HepG2 (cell line): Measurements from ENCODE around the gene PSKH1. TPM values are rescaled to one million over a fixed set of nuclear protein-coding genes. Genes with fewer than 3 reads are reported as not detected.
A peak's percentile ranks its signal among the peaks of the same experiment; 100 is the strongest.

Experiments
- CHD2 ChIP-seq: IDR thresholded peaks from 2 replicates; pipeline ENCODE4 v1.6.1; 2011; ENCODE audit warnings: low read depth, low read length, improper control_type of control experiment
- DMTF1 ChIP-seq: sonication (generic); formaldehyde crosslinking; IDR thresholded peaks from 2 replicates; pipeline ENCODE4 v1.4.0; 2020; ENCODE audit warnings: mild to moderate bottlenecking, missing genetic modification reagents
- DNMT1 ChIP-seq: sonication (generic); formaldehyde crosslinking; IDR thresholded peaks from 2 replicates; pipeline ENCODE4 v1.5.1; 2020; ENCODE audit warnings: mild to moderate bottlenecking, missing genetic modification reagents
- DRAP1 ChIP-seq: IDR thresholded peaks from 2 replicates; pipeline ENCODE4 v1.6.1; 2016; ENCODE audit warnings: missing genetic modification reagents, missing compliant biosample characterization
- HDAC1 ChIP-seq: sonication (generic); formaldehyde crosslinking; IDR thresholded peaks from 2 replicates; pipeline ENCODE4 v1.5.1; 2020; ENCODE audit warnings: mild to moderate bottlenecking, missing genetic modification reagents
- HNRNPK ChIP-seq: fragments of 200-400 bp; formaldehyde crosslinking; IDR thresholded peaks from 2 replicates; pipeline ENCODE4 v1.6.1; 2018; ENCODE audit warnings: low read length, low read depth, moderate library complexity, mild to moderate bottlenecking; ENCODE audit not compliant: poor library complexity, severe bottlenecking
- IRF9 ChIP-seq: sonication (generic); formaldehyde crosslinking; IDR thresholded peaks from 2 replicates; pipeline ENCODE4 v1.8.0; 2022; ENCODE audit warnings: missing genetic modification reagents, mild to moderate bottlenecking, borderline replicate concordance
- KMT2A ChIP-seq: sonication (generic); formaldehyde crosslinking; IDR thresholded peaks from 2 replicates; pipeline ENCODE4 v1.4.0; 2020; ENCODE audit warnings: missing genetic modification reagents
- MAZ ChIP-seq, 2 experiments: sonication (generic) in 1 of 2; formaldehyde crosslinking in 1 of 2; IDR thresholded peaks; 2 replicates each; pipeline versions ENCODE4 v1.5.0 to v1.6.1; 2012 to 2020; ENCODE audit warnings: low read depth in 2 of 2, mild to moderate bottlenecking in 2 of 2, borderline replicate concordance in 1 of 2, improper control_type of control experiment in 1 of 2, low read length in 1 of 2, missing genetic modification reagents in 1 of 2, moderate library complexity in 1 of 2
- NFRKB ChIP-seq: fragments of 450-650 bp; IDR thresholded peaks from 2 replicates; pipeline ENCODE4 v1.6.1; 2017
- PHB2 ChIP-seq: fragments of 450-650 bp; IDR thresholded peaks from 2 replicates; pipeline ENCODE4 v1.6.1; 2018; ENCODE audit not compliant: partially characterized antibody
- REXO4 ChIP-seq: sonication (generic); formaldehyde crosslinking; IDR thresholded peaks from 2 replicates; pipeline ENCODE4 v1.8.0; 2022; ENCODE audit warnings: missing genetic modification reagents, mild to moderate bottlenecking, borderline replicate concordance
- SAP130 ChIP-seq: IDR thresholded peaks from 2 replicates; pipeline ENCODE4 v1.6.1; 2016; ENCODE audit warnings: low read depth
- SKI ChIP-seq: fragments of 450-650 bp; IDR thresholded peaks from one replicate; pipeline ENCODE4 v1.6.1; 2018; ENCODE audit warnings: mild to moderate bottlenecking; ENCODE audit not compliant: partially characterized antibody
- SNAI1 ChIP-seq: sonication (generic); formaldehyde crosslinking; IDR thresholded peaks from 2 replicates; pipeline ENCODE4 v1.5.0; 2020; ENCODE audit warnings: mild to moderate bottlenecking, missing genetic modification reagents, borderline replicate concordance
- SOX13 ChIP-seq, 3 experiments: fragments of 450-650 bp in 1 of 3; sonication (generic) in 1 of 3; formaldehyde crosslinking in 1 of 3; IDR thresholded peaks in 2 of 3; conservative IDR thresholded peaks in 1 of 3; 2 replicates each; pipeline versions ENCODE4 v1.5.0 to v1.6.1; 2016 to 2020; ENCODE audit warnings: antibody characterized with exemption in 1 of 3, mild to moderate bottlenecking in 1 of 3, missing compliant biosample characterization in 1 of 3, missing genetic modification reagents in 1 of 3, moderate library complexity in 1 of 3
- TEF ChIP-seq: sonication (generic); formaldehyde crosslinking; IDR thresholded peaks from 2 replicates; pipeline ENCODE4 v1.5.0; 2020; ENCODE audit warnings: missing genetic modification reagents
- ZFP82 ChIP-seq: sonication (generic); formaldehyde crosslinking; IDR thresholded peaks from 2 replicates; pipeline ENCODE4 v1.5.1; 2020; ENCODE audit warnings: mild to moderate bottlenecking, missing genetic modification reagents, borderline replicate concordance
- ZNF430 ChIP-seq: sonication (generic); formaldehyde crosslinking; IDR thresholded peaks from 2 replicates; pipeline ENCODE4 v1.9.0; 2021; ENCODE audit warnings: mild to moderate bottlenecking, missing genetic modification reagents
- ZNF563 ChIP-seq: sonication (generic); formaldehyde crosslinking; IDR thresholded peaks from 2 replicates; pipeline ENCODE4 v1.8.0; 2022; ENCODE audit warnings: mild to moderate bottlenecking, moderate library complexity, missing genetic modification reagents
- ZNF670 ChIP-seq: sonication (generic); formaldehyde crosslinking; IDR thresholded peaks from 2 replicates; pipeline ENCODE4 v1.8.0; 2022; ENCODE audit warnings: mild to moderate bottlenecking, missing genetic modification reagents, borderline replicate concordance
- ZNF691 ChIP-seq: sonication (generic); formaldehyde crosslinking; IDR thresholded peaks from 2 replicates; pipeline ENCODE4 v1.4.0; 2020; ENCODE audit warnings: missing genetic modification reagents, low read depth, mild to moderate bottlenecking, borderline replicate concordance
- polyA plus RNA-seq, 8 experiments: library from polyadenylated mRNA; depleted of rRNA in 3 of 8; stranded (reverse) in 7 of 8; unstranded in 1 of 8; fragments of >200 nt; fragmentation: Illumina TruSeq in 4 of 8; extraction: Trizol in 4 of 8; gene quantifications; 2 replicates each; pipeline versions ENCODE4 v1.2.1 to v1.2.3, GENCODE V29; 2011 to 2016; ENCODE audit warnings: low read depth in 4 of 8, missing spikeins in 1 of 8, mixed read lengths in 1 of 8; ENCODE audit not compliant: insufficient read depth in 1 of 8
- total RNA-seq, 5 experiments: library from RNA; depleted of rRNA; stranded (reverse); fragments of >200 nt; fragmentation: Illumina TruSeq; extraction: Trizol; gene quantifications; 2 replicates each; pipeline ENCODE4 v1.2.3, GENCODE V29; 2016; ENCODE audit warnings: low read depth in 1 of 5

The PSKH1 gene
- total and polyA plus RNA-seq, 2 of the 13 experiments (the other 11 are each of a cell fraction or from before 2014, with no cell fraction given), result 8.4 to 19.1 TPM

- peak; percentile 63 for TF ChIP-seq ZNF691
- TF ChIP-seq NFRKB, result no peak
- peak; percentile 72 for TF ChIP-seq SAP130 (CRISPR knock-in tag)
- peak; percentile 78; the same call in 1 of the 2 replicates for TF ChIP-seq REXO4 (CRISPR knock-in tag)
- peak; percentile 89 for TF ChIP-seq DRAP1 (CRISPR knock-in tag)
- TF ChIP-seq ZNF563 (CRISPR knock-in tag), result peak; percentile 96
- peak; percentile 32; the same call in 1 of the 2 replicates for TF ChIP-seq MAZ (IDR thresholded peaks at IDR 0.05; ENCODE audit: borderline replicate concordance, low read depth, low read length)
- peak; percentile 77 for TF ChIP-seq MAZ (CRISPR knock-in tag; IDR thresholded peaks at IDR 0.05; ENCODE audit: low read depth)
- TF ChIP-seq DMTF1 (CRISPR knock-in tag), result 0 out of 2 replicates have a peak, but pooled peaks have one; percentile 69
- 0 out of 2 replicates have a peak, but pooled peaks have one; percentile 52 for TF ChIP-seq DNMT1 (CRISPR knock-in tag)
- peak; percentile 72; the same call in 1 of the 2 replicates for TF ChIP-seq SNAI1 (CRISPR knock-in tag)
- no peak for TF ChIP-seq IRF9
- peak; percentile 6 for TF ChIP-seq SKI
- peak; percentile 68; the same call in 1 of the 2 replicates for TF ChIP-seq TEF (CRISPR knock-in tag)
- no peak for TF ChIP-seq PHB2
- TF ChIP-seq ZNF670 (CRISPR knock-in tag), result peak; percentile 63; the same call in 1 of the 2 replicates
- 0 out of 2 replicates have a peak, but pooled peaks have one; percentile 59 for TF ChIP-seq KMT2A
- peak; percentile 67 for TF ChIP-seq HDAC1
- no peak for TF ChIP-seq SOX13 (IDR thresholded peaks at IDR 0.05)
- TF ChIP-seq SOX13 (CRISPR knock-in tag; conservative IDR thresholded peaks at IDR 0.05 in 1 of 2, IDR thresholded peaks at IDR 0.05 in 1 of 2), result 0 out of 4 replicates have a peak, but pooled peaks of 1 of the 2 experiments have one; percentile 74
- 0 out of 2 replicates have a peak, but pooled peaks have one; percentile 42 for TF ChIP-seq CHD2
- peak; percentile 36 for TF ChIP-seq HNRNPK
- TF ChIP-seq ZNF430 (CRISPR knock-in tag), result 0 out of 2 replicates have a peak, but pooled peaks have one; percentile 27
- TF ChIP-seq ZFP82 (CRISPR knock-in tag), result peak; percentile 60; the same call in 1 of the 2 replicates
These were observed at the start of gene PSKH1 (continued) for GRCh38 chr16:67892899-67893742.
